ENCODE data around the gene E2F4.
A peak's percentile ranks its signal among the peaks of the same experiment; 100 is the strongest.

Gene E2F4

GRCh38 chr16:67192781-67193361 lies 916 bp downstream of the E2F4 start:
- DNase-seq: no peak
- ATAC-seq: no peak

GRCh38 chr16:67193536-67193935 lies 1.6 kb downstream of the E2F4 start:
- no peak for DNase-seq

GRCh38 chr16:67194260-67194659 lies 2.3 kb downstream of the E2F4 start:
- ATAC-seq: no peak
- no peak for DNase-seq

More at GRCh38 chr16:67193536-67193935, 1.6 kb downstream of the E2F4 start:
- ATAC-seq: no peak

DNA sequence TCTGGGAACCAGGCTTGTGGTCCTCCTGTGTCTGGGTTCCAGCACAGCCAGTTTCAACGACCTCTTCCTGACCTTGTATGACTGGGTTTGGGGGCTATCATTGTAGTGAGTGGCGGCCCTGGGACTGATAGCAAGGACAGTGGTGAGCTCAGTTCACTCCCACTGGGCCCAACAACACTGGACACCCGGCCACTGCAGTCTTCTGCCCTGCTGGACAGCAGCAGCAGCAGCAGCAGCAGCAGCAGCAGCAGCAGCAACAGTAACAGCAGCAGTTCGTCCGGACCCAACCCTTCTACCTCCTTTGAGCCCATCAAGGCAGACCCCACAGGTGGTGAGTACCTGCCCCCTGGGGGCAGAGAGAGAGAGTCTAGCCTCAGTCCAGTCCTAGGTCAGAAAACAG lies 3.7 kb downstream of the E2F4 start:
- DNase-seq (no peak), ATAC-seq (no peak)

DNA sequence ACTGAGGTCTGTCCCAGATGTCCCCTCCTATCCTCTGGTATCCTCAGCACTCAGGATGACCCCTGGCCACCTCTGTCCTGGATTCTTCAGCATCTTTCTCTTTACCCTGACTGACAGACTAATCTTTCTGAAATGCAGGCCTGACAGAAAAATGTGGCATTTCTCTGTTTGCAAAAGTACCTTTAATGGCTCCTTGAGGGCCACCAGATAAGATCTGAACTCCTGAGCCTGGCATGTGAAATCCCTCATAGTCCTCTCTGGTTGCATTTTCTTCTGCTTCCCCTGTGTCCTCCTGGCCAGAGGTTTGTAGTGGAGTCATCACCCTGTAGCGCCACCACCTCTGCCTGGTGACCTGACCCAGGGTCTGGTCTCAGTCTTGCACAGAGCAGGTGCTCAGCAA lies 4.9 kb downstream of the E2F4 start:
- DNase-seq (no peak), ATAC-seq (no peak)

DNA sequence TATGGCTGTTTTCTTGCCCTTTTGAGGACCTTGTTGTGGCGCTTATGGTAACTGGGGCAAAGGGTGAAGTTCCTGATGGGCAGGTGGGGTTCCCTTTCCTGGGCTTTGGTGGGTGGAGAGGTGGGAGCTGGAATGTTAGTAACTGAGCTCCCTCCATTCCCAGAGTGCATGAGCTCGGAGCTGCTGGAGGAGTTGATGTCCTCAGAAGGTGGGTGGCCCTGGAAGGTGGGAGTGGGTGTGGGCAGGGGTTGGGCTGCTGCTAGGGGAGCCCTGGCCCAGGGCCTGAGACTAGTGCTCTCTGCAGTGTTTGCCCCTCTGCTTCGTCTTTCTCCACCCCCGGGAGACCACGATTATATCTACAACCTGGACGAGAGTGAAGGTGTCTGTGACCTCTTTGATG lies 5.7 kb downstream of the E2F4 start:
- ATAC-seq (no peak), DNase-seq (no peak)

GRCh38 chr16:67198238-67198734 lies 6.3 kb downstream of the E2F4 start:
- DNase-seq: no peak

DNA sequence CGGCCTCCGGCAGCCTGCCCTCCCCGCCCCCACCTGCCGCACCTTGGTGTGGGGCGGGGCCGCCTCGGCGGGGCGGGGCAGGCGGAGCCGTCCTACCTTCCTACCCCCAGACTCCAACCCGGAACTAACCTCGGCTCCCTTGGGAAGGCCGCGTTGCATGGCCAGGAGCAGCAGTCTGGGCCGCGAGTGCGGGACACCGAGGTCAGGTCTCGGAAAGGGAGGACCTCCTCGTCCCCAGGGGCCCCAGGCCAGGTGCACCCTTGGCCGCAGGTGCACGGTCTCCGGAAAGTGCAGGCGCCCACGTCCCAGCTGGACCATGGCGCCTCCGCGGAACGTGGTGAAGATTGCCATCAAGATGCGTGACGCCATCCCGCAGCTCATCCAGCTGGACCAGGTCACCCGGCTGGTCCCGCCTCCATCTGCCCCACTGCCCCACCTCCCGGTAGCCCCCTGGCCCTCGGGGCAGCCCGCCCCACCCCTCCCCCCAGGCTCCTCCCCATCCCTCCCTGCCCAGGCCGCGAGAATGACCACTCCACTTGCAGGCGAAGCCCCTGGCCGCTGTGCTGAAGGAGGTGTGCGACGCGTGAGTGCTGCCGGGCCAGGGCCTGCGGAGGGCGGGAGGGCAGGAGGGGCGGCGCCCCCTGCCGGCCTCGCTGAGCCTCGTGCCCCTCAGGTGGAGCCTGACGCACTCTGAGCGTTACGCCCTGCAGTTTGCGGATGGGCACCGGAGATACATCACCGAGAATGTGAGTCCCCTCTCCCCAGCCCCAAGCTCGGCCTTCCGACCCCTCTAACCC lies 7.3 kb downstream of the E2F4 start, which contains the start of gene ELMO3:
TSS of gene ELMO3 (plus strand) at position 121 of the 797 bp plus-strand sequence. CDS start at position 317, 196 bp downstream.
- ATAC-seq: peak; percentile 20
- no peak for DNase-seq

More at GRCh38 chr16:67198238-67198734, 6.3 kb downstream of the E2F4 start:
- peak; percentile 34 for ATAC-seq

- DNase-seq (no peak), ATAC-seq (no peak)
These were observed 7.8 kb downstream of the E2F4 start for GRCh38 chr16:67199808-67200198.

- ATAC-seq: no peak
- no peak for DNase-seq
These were observed 8.5 kb downstream of the E2F4 start for GRCh38 chr16:67200491-67200890.

GRCh38 chr16:67201411-67202345 lies 9.7 kb downstream of the E2F4 start:
- DNase-seq (no peak), ATAC-seq (no peak)

- ATAC-seq (no peak), DNase-seq (no peak)
These were observed 10.5 kb downstream of the E2F4 start for GRCh38 chr16:67202426-67202825.

GRCh38 chr16:67202956-67203493 lies 11.1 kb downstream of the E2F4 start:
- ATAC-seq: no peak

GRCh38 chr16:67204076-67204475 lies 12.1 kb downstream of the E2F4 start:
- ATAC-seq (no peak), DNase-seq (no peak)

More at GRCh38 chr16:67202956-67203493, 11.1 kb downstream of the E2F4 start:
- no peak for DNase-seq

DNA sequence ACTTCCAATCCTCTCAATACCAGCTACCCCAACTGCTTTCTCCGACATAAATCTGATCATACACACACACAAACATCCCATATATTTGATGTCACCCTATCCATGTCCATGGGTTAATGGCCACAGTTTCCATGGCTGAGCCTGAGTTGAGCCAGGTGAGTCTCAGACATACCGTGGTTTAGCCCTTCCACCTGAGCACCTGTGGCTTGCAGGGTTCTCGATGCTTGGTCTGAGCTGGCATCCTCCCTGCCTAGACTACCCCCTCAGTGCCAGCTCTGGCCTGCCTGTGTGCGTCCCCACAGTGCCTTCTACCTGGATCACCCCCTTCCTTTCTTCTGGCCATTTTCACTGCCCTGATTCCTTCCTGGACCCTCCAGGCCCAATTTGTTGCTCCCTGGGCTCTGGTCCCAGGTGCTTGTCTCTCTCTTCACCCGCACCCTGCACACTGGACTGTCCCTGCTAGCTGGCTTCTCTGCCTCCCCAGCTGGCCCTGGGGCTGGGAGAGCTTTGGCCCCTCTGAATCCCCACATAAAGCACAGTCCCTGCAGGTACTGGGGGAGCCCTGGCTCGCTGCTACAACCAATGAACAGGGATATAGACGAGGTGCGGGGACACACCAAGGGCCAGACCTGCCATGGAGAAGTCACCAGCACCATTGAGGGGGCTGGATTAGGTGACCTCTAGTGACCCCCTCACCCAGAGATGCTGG lies 14.3 kb downstream of the E2F4 start:
- DNase-seq (no peak), ATAC-seq (no peak)

GRCh38 chr16:67206838-67207248 lies 14.9 kb downstream of the E2F4 start:
- ATAC-seq (no peak), DNase-seq (no peak)

GRCh38 chr16:67207249-67208091 lies 15.5 kb downstream of the E2F4 start:
- no peak for ATAC-seq

GRCh38 chr16:67208154-67208896 lies 16.4 kb downstream of the E2F4 start:
- ATAC-seq (no peak), DNase-seq (no peak)

More at GRCh38 chr16:67207249-67208091, 15.5 kb downstream of the E2F4 start:
- DNase-seq: no peak

DNA sequence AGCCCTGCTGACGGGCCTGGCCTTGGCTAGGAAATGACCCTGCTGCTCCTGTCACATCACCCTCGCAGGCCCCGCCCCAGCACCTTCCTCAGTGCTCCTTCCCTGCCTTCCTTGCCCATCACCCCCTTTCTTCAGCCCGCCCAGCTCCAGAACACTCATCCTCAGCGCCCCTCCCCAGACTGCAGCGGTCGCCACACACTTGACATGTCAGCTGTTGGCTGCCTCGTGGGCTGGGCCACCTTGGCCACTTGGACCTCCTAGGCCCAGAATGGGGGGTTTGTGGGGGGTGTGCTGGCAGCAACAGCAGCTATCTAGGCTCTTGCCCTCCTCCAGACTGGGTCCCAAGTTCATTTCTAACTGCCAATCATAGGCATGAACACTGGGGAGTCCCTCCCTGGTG lies 17.6 kb downstream of the E2F4 start:
- ATAC-seq: no peak
- DNase-seq: no peak
